Measurements from ENCODE around the gene TRIM41.

TRIM41 gene

DNA sequence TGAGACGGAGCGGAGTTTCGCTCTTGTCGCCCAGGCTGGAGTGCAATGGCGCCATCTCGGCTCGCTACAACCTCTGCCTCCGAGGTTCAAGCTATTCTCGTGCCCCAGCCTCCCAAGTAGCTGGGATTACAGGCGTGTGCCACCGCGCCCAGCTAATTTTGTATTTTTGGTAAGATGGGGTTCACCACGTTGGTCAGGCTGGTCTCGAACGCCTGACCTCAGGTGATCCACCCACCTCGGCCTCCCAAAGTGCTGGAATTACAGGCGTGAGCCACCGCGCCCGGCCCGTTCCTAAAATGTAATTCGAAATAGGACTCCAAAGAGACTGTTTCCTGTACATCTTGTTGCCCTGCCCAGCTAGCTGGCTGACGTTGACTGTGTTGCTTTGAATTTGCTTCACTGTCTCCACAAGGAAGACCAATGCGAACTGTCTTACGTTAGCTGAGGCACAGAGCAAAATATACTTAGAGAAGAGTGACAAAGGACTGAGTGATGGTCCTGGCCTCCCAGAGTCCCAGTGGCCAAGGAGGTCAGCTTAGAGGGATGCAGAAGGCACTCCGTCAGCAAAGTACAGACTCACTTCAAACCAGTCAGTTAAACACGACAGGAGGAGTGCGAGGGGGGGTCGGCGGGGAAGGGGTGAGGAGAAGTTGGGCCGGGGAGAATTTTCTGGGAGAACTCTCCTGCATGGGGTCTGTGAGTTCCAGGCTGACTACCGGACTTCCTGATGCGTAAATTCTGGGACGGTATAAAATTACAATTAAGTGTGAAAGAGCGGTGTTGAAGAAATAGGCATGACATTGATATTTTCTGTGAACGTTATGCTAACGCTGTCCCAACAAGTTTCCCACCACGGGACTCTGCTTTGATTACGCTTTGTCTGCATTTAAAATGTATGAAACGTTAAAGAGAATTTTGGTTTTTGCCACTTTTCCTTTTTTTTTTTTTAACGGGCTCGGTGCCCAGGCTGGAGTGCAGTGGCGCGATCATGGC is 6.8 kb upstream of the TRIM41 start:
- DNase-seq (ENCODE audit: low read depth in 1 of 2, low spot score in 1 of 2), result peak in 1 of 2 experiments; percentile 62
- TF ChIP-seq CTCF (IDR thresholded peaks at IDR 0.05; ENCODE audit: insufficient read depth, low read length) (no peak), GABPA (IDR thresholded peaks at IDR 0.05; ENCODE audit: low read depth) (no peak), SPI1 (IDR thresholded peaks at IDR 0.05; ENCODE audit: borderline replicate concordance, low read depth) (no peak), POLR2AphosphoS5 (IDR thresholded peaks at IDR 0.05; ENCODE audit: low read depth) (no peak), REST (IDR thresholded peaks at IDR 0.05; ENCODE audit: insufficient replicate concordance, low read depth) (no peak)
- Histone ChIP-seq H3K4me3 (replicated peaks; ENCODE audit: insufficient read depth, low read length) (peak overlapping the region; percentile 51), H3K27ac (replicated peaks) (peak overlapping the region; percentile 2), H3K27me3 (ENCODE audit: insufficient read depth, poor library complexity, severe bottlenecking) (no peaks in the 10 kb centered on the region)

GRCh38 chr5:181217111-181217802 is 5.8 kb upstream of the TRIM41 start:
- peak in 1 of 2 experiments; percentile 75 for DNase-seq (ENCODE audit: low read depth in 1 of 2, low spot score in 1 of 2)
- peak overlapping the region; percentile 51 for H3K4me3 ChIP-seq (replicated peaks; ENCODE audit: insufficient read depth, low read length)
- TF ChIP-seq GABPA (IDR thresholded peaks at IDR 0.05; ENCODE audit: low read depth), result no peak
- peak; percentile 9 for TF ChIP-seq CTCF (IDR thresholded peaks at IDR 0.05; ENCODE audit: insufficient read depth, low read length)
- peak overlapping the region; percentile 1; the same call in 1 of the 2 replicates for H3K27ac ChIP-seq (replicated peaks)
- no peaks in the 10 kb centered on the region for H3K27me3 ChIP-seq (ENCODE audit: insufficient read depth, poor library complexity, severe bottlenecking)

GRCh38 chr5:181217803-181218062 is 5.3 kb upstream of the TRIM41 start:
- no peak for DNase-seq (ENCODE audit: low read depth in 1 of 2, low spot score in 1 of 2)
- Histone ChIP-seq H3K4me3 (replicated peaks; ENCODE audit: insufficient read depth, low read length) (peak overlapping the region; percentile 51), H3K27ac (replicated peaks) (peak overlapping the region; percentile 1; the same call in 1 of the 2 replicates), H3K27me3 (ENCODE audit: insufficient read depth, poor library complexity, severe bottlenecking) (no peaks in the 10 kb centered on the region)
- no peak for TF ChIP-seq POLR2AphosphoS5 (IDR thresholded peaks at IDR 0.05; ENCODE audit: low read depth)
- TF ChIP-seq SPI1 (IDR thresholded peaks at IDR 0.05; ENCODE audit: borderline replicate concordance, low read depth), result no peak
- TF ChIP-seq REST (IDR thresholded peaks at IDR 0.05; ENCODE audit: insufficient replicate concordance, low read depth), result no peak
- no peak for TF ChIP-seq CTCF (IDR thresholded peaks at IDR 0.05; ENCODE audit: insufficient read depth, low read length)
- TF ChIP-seq GABPA (IDR thresholded peaks at IDR 0.05; ENCODE audit: low read depth), result no peak
